Measurements from ENCODE around the gene PRDM1. TPM values are rescaled to one million over a fixed set of nuclear protein-coding genes. Genes with fewer than 3 reads are reported as not detected.

The PRDM1 gene
- total and polyA plus RNA-seq, 2 of the 13 experiments (the other 11 are each of a cell fraction or from before 2014, with no cell fraction given), result 0.13 TPM; not detected in 1

- Histone ChIP-seq H3K27ac (ENCODE audit: extremely low read length, insufficient read depth, low read length) (no peak overlapping the region), H3K79me2 (ENCODE audit: insufficient read depth, low read length) (no peaks in the 10 kb centered on the region), H3K9ac (ENCODE audit: insufficient read depth, low read depth, low read length) (no peak overlapping the region), H3K36me3 (replicated peaks in 1 of 2; ENCODE audit: control insufficient read depth in 1 of 2, insufficient read depth in 2 of 2, low read length in 2 of 2) (no peaks in the 10 kb centered on the region), H4K20me1 (ENCODE audit: insufficient read depth, low read length) (no peaks in the 10 kb centered on the region), H3K4me2 (ENCODE audit: low read depth, low read length) (no peak overlapping the region), H3K4me1 (ENCODE audit: insufficient read depth, low read length) (no peaks in the 10 kb centered on the region), H3K4me3 (replicated peaks in 1 of 3; ENCODE audit: insufficient read depth in 1 of 3, low read depth in 2 of 3, low read length in 3 of 3) (no peak overlapping the region), H3K9me3 (ENCODE audit: low read length) (no peaks in the 10 kb centered on the region), H3K27me3 (ENCODE audit: control insufficient read depth in 1 of 2, insufficient read depth in 2 of 2, low read length in 2 of 2) (peaks cover 0 to 19% of the 10 kb centered on the region in 2 experiments; a peak in 4 of 5 replicates), H2AFZ (ENCODE audit: low read length) (no peak overlapping the region)
- 83% methylated on average over 3 of the region's 3 CpGs for WGBS (ENCODE audit: low lambda C conversion rate)
- in situ Hi-C loops (cut with HindIII; ENCODE audit: extremely low pct_ligation_motif_present, low pct_unique_long_range_greater_than_20kb), result no loop called here
- TF ChIP-seq ZNF343 (CRISPR knock-in tag; IDR thresholded peaks at IDR 0.05), result no peak
- no peak for TF ChIP-seq ZNF761 (CRISPR knock-in tag; conservative IDR thresholded peaks at IDR 0.05)
- no peak for TF ChIP-seq ZNF777 (CRISPR knock-in tag; IDR thresholded peaks at IDR 0.05)
- no peak for TF ChIP-seq HNRNPUL1 (IDR thresholded peaks at IDR 0.05; ENCODE audit: low read depth, low read length)
- no peak for TF ChIP-seq ZNF207 (IDR thresholded peaks at IDR 0.05; ENCODE audit: borderline replicate concordance)
- TF ChIP-seq ZNF232 (CRISPR knock-in tag; IDR thresholded peaks at IDR 0.05; ENCODE audit: borderline replicate concordance), result no peak
- no TSS peak for BruUV-seq (replicated peaks)
- ChIA-PET CTCF (ENCODE audit: low intra/inter-chr PET ratio, low total read pairs) (no interaction called here), POLR2A (no interaction called here)
- ATAC-seq (no peak), DNase-seq (ENCODE audit: low spot score) (no peak), FAIRE-seq (no peak)
- intact Hi-C loops (cut with micrococcal nuclease; ENCODE audit: unreplicated experiment), result no loop called here
Measured at GRCh38 chr6:106118835-106119431, 32.8 kb downstream of the PRDM1 start.

- Histone ChIP-seq H3K27me3 (ENCODE audit: control insufficient read depth in 1 of 2, insufficient read depth in 2 of 2, low read length in 2 of 2) (peaks cover 0 to 17% of the 10 kb centered on the region in 2 experiments; a peak in 4 of 5 replicates), H3K9ac (ENCODE audit: insufficient read depth, low read depth, low read length) (no peak overlapping the region), H2AFZ (ENCODE audit: low read length) (no peak overlapping the region), H3K27ac (ENCODE audit: extremely low read length, insufficient read depth, low read length) (no peak overlapping the region), H3K4me1 (ENCODE audit: insufficient read depth, low read length) (no peaks in the 10 kb centered on the region), H3K4me3 (replicated peaks in 1 of 3; ENCODE audit: insufficient read depth in 1 of 3, low read depth in 2 of 3, low read length in 3 of 3) (no peak overlapping the region), H3K79me2 (ENCODE audit: insufficient read depth, low read length) (no peaks in the 10 kb centered on the region), H4K20me1 (ENCODE audit: insufficient read depth, low read length) (no peaks in the 10 kb centered on the region), H3K9me3 (ENCODE audit: low read length) (no peaks in the 10 kb centered on the region), H3K4me2 (ENCODE audit: low read depth, low read length) (no peak overlapping the region), H3K36me3 (replicated peaks in 1 of 2; ENCODE audit: control insufficient read depth in 1 of 2, insufficient read depth in 2 of 2, low read length in 2 of 2) (no peaks in the 10 kb centered on the region)
- intact Hi-C loops (cut with micrococcal nuclease; ENCODE audit: unreplicated experiment), result no loop called here
- FAIRE-seq (no peak), ATAC-seq (no peak), DNase-seq (ENCODE audit: low spot score) (no peak)
- in situ Hi-C loops (cut with HindIII; ENCODE audit: extremely low pct_ligation_motif_present, low pct_unique_long_range_greater_than_20kb), result no loop called here
- TF ChIP-seq BHLHE40 (IDR thresholded peaks at IDR 0.05; ENCODE audit: low read length) (peak; percentile 53), ZNF558 (CRISPR knock-in tag; IDR thresholded peaks at IDR 0.05; ENCODE audit: borderline replicate concordance) (no peak)
- WGBS (ENCODE audit: low lambda C conversion rate), result 8% methylated on average over 9 of the region's 9 CpGs
- BruUV-seq (replicated peaks), result no TSS peak
- ChIA-PET POLR2A (no interaction called here), CTCF (ENCODE audit: low intra/inter-chr PET ratio, low total read pairs) (no interaction called here)
Measured at GRCh38 chr6:106119546-106119945, 33.4 kb downstream of the PRDM1 start.
